ENCODE measurements around the gene FCRLB. TPM values are rescaled to one million over a fixed set of nuclear protein-coding genes. Genes with fewer than 3 reads are reported as not detected.

FCRLB gene
- total RNA-seq, 1 donor from 2014 or later: 1.1 TPM

GRCh38 chr1:161719325-161719611 lies 2.1 kb upstream of the FCRLB start:
- no peak for DNase-seq (ENCODE audit: low read depth)

GRCh38 chr1:161720422-161720821 lies 922 bp upstream of the FCRLB start:
- DNase-seq (ENCODE audit: low read depth): no peak

GRCh38 chr1:161721738-161722343 lies 497 bp downstream of the FCRLB start:
- peak; percentile 85 for DNase-seq (ENCODE audit: low read depth)

- DNase-seq (ENCODE audit: low read depth): no peak
Observed at GRCh38 chr1:161722406-161722805, 1.1 kb downstream of the FCRLB start.

- DNase-seq (ENCODE audit: low read depth): no peak
Observed at GRCh38 chr1:161723459-161724141, 2.3 kb downstream of the FCRLB start.

- peak; percentile 17 for DNase-seq (ENCODE audit: low read depth)
Observed at GRCh38 chr1:161725258-161725907, 4.0 kb downstream of the FCRLB start.

GRCh38 chr1:161725908-161726472 lies 4.6 kb downstream of the FCRLB start:
- DNase-seq (ENCODE audit: low read depth): peak; percentile 16

- peak; percentile 48 for DNase-seq (ENCODE audit: low read depth)
Observed at GRCh38 chr1:161726473-161727255, 5.3 kb downstream of the FCRLB start.

GRCh38 chr1:161727256-161727924 lies 6.0 kb downstream of the FCRLB start:
- DNase-seq (ENCODE audit: low read depth): peak; percentile 87

- no peak for DNase-seq (ENCODE audit: low read depth)
Observed at GRCh38 chr1:161728376-161729226, 7.3 kb downstream of the FCRLB start.

GRCh38 chr1:161730050-161730564 lies 8.8 kb downstream of the FCRLB start:
- DNase-seq (ENCODE audit: low read depth): peak; percentile 52

- no peak for DNase-seq (ENCODE audit: low read depth)
Observed at GRCh38 chr1:161731241-161731640, 9.9 kb downstream of the FCRLB start.

- no peak for DNase-seq (ENCODE audit: low read depth)
Observed at GRCh38 chr1:161731981-161732718, 10.8 kb downstream of the FCRLB start.

GRCh38 chr1:161733526-161733925 lies 12.2 kb downstream of the FCRLB start:
- peak; percentile 93 for DNase-seq (ENCODE audit: low read depth)

- no peak for DNase-seq (ENCODE audit: low read depth)
Observed at GRCh38 chr1:161735837-161736236, 14.5 kb downstream of the FCRLB start.

- DNase-seq (ENCODE audit: low read depth): no peak
Observed at GRCh38 chr1:161736335-161736969, 15.1 kb downstream of the FCRLB start.

- DNase-seq (ENCODE audit: low read depth): no peak
Observed at GRCh38 chr1:161737625-161738024, 16.3 kb downstream of the FCRLB start.

- DNase-seq (ENCODE audit: low read depth): peak; percentile 78
Observed at GRCh38 chr1:161738627-161739287, 17.4 kb downstream of the FCRLB start.
